ENCODE results near the gene MDH2.
A peak's percentile ranks its signal among the peaks of the same experiment; 100 is the strongest.
"Not testable (repeated sequence)": the region's sequence is repeated elsewhere in the genome, so short reads cannot be mapped to it uniquely, and the experiment has no call there.

Gene MDH2

DNA sequence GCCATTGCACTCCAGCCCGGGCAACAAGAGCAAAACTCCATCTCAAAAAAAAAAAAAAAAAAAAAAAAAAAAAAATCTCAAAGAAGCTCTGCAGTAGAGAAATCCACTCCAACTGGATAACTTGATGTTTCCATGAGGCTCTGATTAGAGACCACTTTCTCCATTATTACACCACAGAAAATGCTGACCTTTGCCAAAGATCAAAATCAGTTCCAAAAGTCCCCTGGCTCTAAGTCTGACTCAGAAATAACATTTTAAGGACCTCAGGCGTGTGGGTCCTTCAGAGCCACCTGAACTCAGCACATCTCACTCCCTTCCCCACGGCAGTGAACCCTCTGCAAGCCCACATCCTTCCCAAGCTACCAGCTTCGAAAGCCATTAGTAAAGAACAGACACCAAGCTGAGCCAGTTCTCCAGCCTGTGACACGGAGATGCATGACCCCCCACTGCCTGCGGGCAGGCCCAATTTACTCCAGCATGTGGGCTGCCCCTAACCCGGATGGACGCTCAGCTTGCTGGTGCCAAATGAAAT, 39.7 kb upstream of the MDH2 start:
- TF ChIP-seq, protein P1, sequence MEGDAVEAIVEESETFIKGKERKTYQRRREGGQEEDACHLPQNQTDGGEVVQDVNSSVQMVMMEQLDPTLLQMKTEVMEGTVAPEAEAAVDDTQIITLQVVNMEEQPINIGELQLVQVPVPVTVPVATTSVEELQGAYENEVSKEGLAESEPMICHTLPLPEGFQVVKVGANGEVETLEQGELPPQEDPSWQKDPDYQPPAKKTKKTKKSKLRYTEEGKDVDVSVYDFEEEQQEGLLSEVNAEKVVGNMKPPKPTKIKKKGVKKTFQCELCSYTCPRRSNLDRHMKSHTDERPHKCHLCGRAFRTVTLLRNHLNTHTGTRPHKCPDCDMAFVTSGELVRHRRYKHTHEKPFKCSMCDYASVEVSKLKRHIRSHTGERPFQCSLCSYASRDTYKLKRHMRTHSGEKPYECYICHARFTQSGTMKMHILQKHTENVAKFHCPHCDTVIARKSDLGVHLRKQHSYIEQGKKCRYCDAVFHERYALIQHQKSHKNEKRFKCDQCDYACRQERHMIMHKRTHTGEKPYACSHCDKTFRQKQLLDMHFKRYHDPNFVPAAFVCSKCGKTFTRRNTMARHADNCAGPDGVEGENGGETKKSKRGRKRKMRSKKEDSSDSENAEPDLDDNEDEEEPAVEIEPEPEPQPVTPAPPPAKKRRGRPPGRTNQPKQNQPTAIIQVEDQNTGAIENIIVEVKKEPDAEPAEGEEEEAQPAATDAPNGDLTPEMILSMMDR (IDR thresholded peaks at IDR 0.05; ENCODE audit: extremely low read depth, insufficient read depth, missing control alignments) = no peak

DNA sequence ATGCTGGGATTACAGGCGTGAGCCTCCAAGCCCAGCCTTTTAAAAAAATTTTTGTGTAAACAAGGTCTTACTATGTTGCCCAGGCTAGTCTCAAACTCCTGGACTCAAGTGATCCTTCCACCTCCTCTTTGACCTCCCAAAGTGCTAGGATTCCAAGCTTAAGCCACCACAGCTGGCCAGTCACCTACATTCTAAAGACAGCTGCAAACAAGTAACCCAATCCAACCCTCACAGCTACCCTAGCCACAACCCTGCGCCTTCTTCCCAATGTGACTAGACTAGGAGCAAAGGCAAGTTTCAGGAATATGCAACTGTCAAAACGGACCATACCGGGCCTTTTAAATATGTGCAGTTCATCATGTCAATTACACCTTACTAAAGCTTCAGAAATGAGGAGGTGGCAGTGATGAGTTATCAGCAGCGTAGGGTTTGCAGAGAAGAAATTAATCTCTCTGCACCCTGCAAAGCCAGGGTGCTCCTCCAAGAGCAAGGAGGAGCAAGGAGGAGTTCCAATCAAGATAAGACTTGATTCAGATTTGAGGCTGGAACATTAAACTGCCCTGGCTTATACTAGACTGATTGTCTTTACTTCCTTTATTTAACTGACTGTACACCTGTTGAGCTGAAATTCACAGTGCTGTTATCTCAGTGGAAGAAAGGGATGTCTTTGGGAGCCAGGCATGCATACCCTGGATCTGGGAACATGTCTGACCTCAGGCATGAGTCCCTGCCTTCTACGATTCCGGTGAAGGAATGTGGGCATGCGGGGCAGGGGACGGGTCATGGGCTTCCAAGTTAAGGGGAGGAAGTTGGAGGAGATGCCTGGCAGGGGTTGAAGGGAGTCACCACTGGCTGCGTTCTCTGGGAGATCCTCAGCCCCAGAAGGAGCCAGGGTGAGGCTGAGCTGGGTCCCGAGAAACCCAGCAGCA, 38.0 kb upstream of the MDH2 start:
- TF ChIP-seq, protein P1 (IDR thresholded peaks at IDR 0.05; ENCODE audit: extremely low read depth, insufficient read depth, missing control alignments) = no peak
- no peak for DNase-seq (ENCODE audit: low spot score)
- in situ Hi-C loops (cut with MboI; ENCODE audit: low pct_unique_long_range_greater_than_20kb, low sequenced_read_pairs, unreplicated experiment) = loop anchor here (10.0 kb wide), 1 partner anchor 145 kb away; no protein-coding TSS in a partner anchor

More for the DNA sequence above, 39.7 kb upstream of the MDH2 start:
- no peak for DNase-seq (ENCODE audit: low spot score)
- in situ Hi-C loops (cut with MboI; ENCODE audit: low pct_unique_long_range_greater_than_20kb, low sequenced_read_pairs, unreplicated experiment) = no loop called here

DNA sequence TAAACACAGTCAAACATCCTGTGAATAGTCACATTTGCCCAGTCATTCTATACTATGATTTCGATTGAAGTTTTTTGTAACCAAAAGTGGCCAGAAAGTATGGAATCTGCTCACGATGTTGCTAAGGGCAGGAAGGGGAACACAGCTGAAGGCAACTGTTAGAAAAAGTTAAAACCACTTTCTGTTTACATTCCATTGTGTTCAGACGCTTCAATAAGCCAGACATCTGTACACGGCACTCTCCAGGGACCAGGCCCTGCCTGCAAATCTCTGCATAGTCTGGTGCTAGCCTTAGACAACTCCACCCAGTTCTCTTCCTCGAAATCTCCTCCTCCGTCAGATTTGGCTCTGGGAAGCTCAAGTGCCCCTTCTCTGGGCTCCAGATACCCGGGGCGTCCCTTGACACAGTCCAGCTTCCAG, 36.5 kb upstream of the MDH2 start:
- in situ Hi-C loops (cut with MboI; ENCODE audit: low pct_unique_long_range_greater_than_20kb, low sequenced_read_pairs, unreplicated experiment) = loop anchor here (10.0 kb wide), 1 partner anchor 147 kb away; no protein-coding TSS in a partner anchor
- DNase-seq (ENCODE audit: low spot score) = no peak
- TF ChIP-seq, protein P1 (IDR thresholded peaks at IDR 0.05; ENCODE audit: extremely low read depth, insufficient read depth, missing control alignments) = no peak

DNA sequence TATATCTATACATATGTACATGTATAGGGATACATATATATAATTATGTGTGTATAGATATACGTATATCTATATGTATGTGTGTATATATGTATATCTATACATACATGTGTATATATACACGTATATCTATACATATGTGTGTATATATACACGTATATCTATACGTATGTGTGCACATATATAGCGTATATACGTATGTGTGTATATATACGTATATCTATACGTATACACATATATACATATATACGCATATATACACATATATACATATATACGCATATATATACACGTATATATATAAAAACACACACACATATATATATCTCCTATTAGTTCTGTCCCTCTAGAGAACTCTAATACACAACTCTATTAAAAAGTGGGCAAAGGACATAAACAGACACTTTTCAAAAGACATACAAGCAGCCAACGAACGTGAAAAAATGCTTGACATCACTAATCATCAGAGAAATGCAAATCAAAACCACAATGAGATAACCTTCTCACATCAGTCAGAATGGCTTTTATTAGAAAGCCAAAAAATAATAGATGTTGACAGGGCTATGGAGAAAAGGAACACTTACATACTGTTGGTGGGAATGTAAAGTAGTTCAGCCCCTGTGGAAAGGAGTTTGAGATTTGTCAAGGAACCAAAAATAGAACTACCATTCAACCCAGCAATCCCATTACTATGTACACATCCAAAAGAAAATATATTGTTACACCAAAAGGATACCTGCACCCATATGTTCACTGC, 31.5 kb upstream of the MDH2 start:
- no peak for DNase-seq (ENCODE audit: low spot score)
- TF ChIP-seq, protein P1 (IDR thresholded peaks at IDR 0.05; ENCODE audit: extremely low read depth, insufficient read depth, missing control alignments) = no peak
- in situ Hi-C loops (cut with MboI; ENCODE audit: low pct_unique_long_range_greater_than_20kb, low sequenced_read_pairs, unreplicated experiment) = loop anchor here (10.0 kb wide), 1 partner anchor 152 kb away; no protein-coding TSS in a partner anchor

DNA sequence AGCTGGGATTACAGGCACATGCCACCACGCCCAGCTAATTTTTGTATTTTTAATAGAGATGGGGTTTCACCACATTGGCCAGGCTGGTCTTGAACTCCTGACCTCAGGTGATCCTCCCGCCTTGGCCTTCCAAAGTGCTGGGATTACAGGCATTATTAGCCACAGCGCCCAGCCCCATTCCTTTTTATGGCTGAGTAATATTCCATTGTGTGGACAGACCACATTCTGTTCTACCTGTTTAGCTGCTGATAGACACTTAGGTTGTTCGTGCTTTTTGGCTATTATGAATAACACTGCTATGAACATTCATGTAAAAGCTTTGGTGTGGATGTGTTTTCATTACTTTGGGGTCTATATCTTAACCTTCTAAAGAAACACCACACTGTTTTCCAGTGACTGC, 29.4 kb upstream of the MDH2 start:
- in situ Hi-C loops (cut with MboI; ENCODE audit: low pct_unique_long_range_greater_than_20kb, low sequenced_read_pairs, unreplicated experiment) = loop anchor here (10.0 kb wide), 1 partner anchor 154 kb away; no protein-coding TSS in a partner anchor
- not testable (repeated sequence) for DNase-seq (ENCODE audit: low spot score)

DNA sequence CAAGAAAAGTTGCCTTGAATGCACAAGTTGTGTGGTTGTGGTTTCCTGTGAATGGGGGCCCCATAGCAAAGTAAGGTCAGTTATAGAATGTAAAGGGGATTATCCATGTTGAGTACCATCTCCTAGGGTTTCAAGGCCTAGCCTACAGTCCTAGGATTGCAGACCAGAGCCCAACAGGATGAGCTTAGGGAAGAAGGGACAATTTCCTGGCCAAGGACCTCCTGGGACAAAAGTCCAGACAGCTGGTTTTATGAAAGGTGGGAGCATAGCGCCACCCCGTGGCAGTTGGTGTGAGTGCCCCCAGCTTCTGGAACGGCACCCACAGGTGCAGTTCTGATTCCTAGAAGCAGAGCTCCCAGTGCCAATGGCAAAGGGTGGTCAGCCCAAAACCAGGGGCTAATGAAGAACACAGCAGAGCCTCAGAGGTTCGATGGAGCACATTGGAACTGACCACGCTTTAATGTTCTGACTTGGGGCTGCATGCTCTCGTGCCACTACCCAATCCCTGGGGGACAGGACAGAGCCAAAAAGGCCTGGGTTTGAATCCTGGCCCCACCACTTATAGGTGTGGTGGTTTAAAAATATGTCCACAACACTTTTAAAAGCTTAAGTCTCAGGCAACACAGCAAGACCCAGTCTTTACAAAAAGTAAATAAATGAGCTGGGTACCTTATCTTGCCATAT, 27.7 kb upstream of the MDH2 start:
- in situ Hi-C loops (cut with MboI; ENCODE audit: low pct_unique_long_range_greater_than_20kb, low sequenced_read_pairs, unreplicated experiment) = no loop called here

More for the DNA sequence above, 27.7 kb upstream of the MDH2 start:
- TF ChIP-seq, protein P1 (IDR thresholded peaks at IDR 0.05; ENCODE audit: extremely low read depth, insufficient read depth, missing control alignments) = peak; percentile 93
- DNase-seq (ENCODE audit: low spot score) = peak; percentile 77

Measured in GM13977 (cell line).